MM.1S (cell line): ENCODE data around the gene GRIK3.

Source experiments
- DNase-seq: peaks from one replicate; pipeline ENCODE4 v3.0.0-alpha.2; 2015
- H2AFZ ChIP-seq: fragments of 300-600 bp; sonication (generic); 2 replicates; pipeline ENCODE4 v1.6.0; 2016; ENCODE audit warnings: antibody characterized with exemption, low read length
- H3F3A ChIP-seq: fragments of 300-600 bp; sonication (generic); 2 replicates; pipeline ENCODE4 v1.6.1; 2016; ENCODE audit warnings: mild to moderate bottlenecking, antibody characterized with exemption, low read length, moderate library complexity, mixed read lengths; ENCODE audit not compliant: insufficient read depth
- H3K27ac ChIP-seq: fragments of 300-600 bp; sonication (generic); 2 replicates; pipeline ENCODE4 v1.5.1; 2016; ENCODE audit warnings: mild to moderate bottlenecking, low read length
- H3K27me3 ChIP-seq: fragments of 300-600 bp; sonication (generic); replicated peaks from 2 replicates; pipeline ENCODE4 v1.6.0; 2016; ENCODE audit warnings: low read length; ENCODE audit not compliant: insufficient read depth
- H3K36me3 ChIP-seq: fragments of 300-600 bp; sonication (generic); replicated peaks from 2 replicates; pipeline ENCODE4 v1.6.1; 2016; ENCODE audit warnings: mild to moderate bottlenecking, low read length, mixed read lengths; ENCODE audit not compliant: insufficient read depth
- H3K4me1 ChIP-seq: fragments of 300-600 bp; sonication (generic); 2 replicates; pipeline ENCODE4 v1.6.1; 2016; ENCODE audit warnings: low read length, mixed read lengths
- H3K4me2 ChIP-seq: fragments of 300-600 bp; sonication (generic); 2 replicates; pipeline ENCODE4 v1.6.0; 2016; ENCODE audit warnings: low read depth, low read length
- H3K4me3 ChIP-seq: fragments of 300-600 bp; sonication (generic); 2 replicates; pipeline ENCODE4 v1.5.1; 2016; ENCODE audit warnings: low read length, mixed read lengths
- H3K79me2 ChIP-seq: fragments of 300-600 bp; sonication (generic); 2 replicates; pipeline ENCODE4 v1.6.1; 2016; ENCODE audit warnings: mixed run types, low read length, mixed read lengths
- H3K9ac ChIP-seq: fragments of 300-600 bp; sonication (generic); 2 replicates; pipeline ENCODE4 v1.6.1; 2016; ENCODE audit warnings: low read length, mixed read lengths
- H3K9me2 ChIP-seq: fragments of 300-600 bp; sonication (generic); replicated peaks from 2 replicates; pipeline ENCODE4 v1.6.1; 2016; ENCODE audit warnings: mild to moderate bottlenecking, low read length, mixed read lengths; ENCODE audit not compliant: insufficient read depth
- H3K9me3 ChIP-seq: fragments of 300-600 bp; sonication (generic); replicated peaks from 2 replicates; pipeline ENCODE4 v1.6.1; 2016; ENCODE audit warnings: mild to moderate bottlenecking, low read length, mixed read lengths; ENCODE audit not compliant: insufficient read depth
- H4K20me1 ChIP-seq: fragments of 300-600 bp; sonication (generic); 2 replicates; pipeline ENCODE4 v1.6.1; 2016; ENCODE audit warnings: mild to moderate bottlenecking, low read length, moderate library complexity, mixed read lengths; ENCODE audit not compliant: insufficient read depth
- CTCF ChIP-seq: fragments of 300-600 bp; sonication (generic); IDR thresholded peaks from 2 replicates; pipeline ENCODE4 v1.5.1; 2016; ENCODE audit warnings: antibody characterized with exemption, low read length, mixed read lengths
- EZH2 ChIP-seq: fragments of 300-600 bp; sonication (generic); optimal IDR thresholded peaks from 2 replicates; pipeline ENCODE3; 2017; ENCODE audit warnings: low read depth, mild to moderate bottlenecking, antibody characterized with exemption, low read length, mixed read lengths
- EZH2phosphoT487 ChIP-seq: fragments of 300-600 bp; sonication (generic); IDR thresholded peaks from 2 replicates; pipeline ENCODE4 v1.6.1; 2018; ENCODE audit warnings: antibody characterized with exemption, low read length

The GRIK3 gene

GRCh38 chr1:36894824-36895223 is 139.5 kb downstream of the GRIK3 start:
- H3K27me3 ChIP-seq, result peaks cover 57% of the 10 kb centered on the region
- no peak overlapping the region for H2AFZ ChIP-seq
- H3K4me2 ChIP-seq, result no peak overlapping the region
- H3K79me2 ChIP-seq, result no peaks in the 10 kb centered on the region
- no peaks in the 10 kb centered on the region for H3K4me1 ChIP-seq
- H4K20me1 ChIP-seq, result no peaks in the 10 kb centered on the region
- H3K36me3 ChIP-seq, result no peaks in the 10 kb centered on the region
- H3K9me3 ChIP-seq, result no peaks in the 10 kb centered on the region
- H3K4me3 ChIP-seq, result no peak overlapping the region
- no peak overlapping the region for H3K9ac ChIP-seq
- TF ChIP-seq EZH2, result no peak
- TF ChIP-seq EZH2phosphoT487, result no peak
- TF ChIP-seq CTCF, result no peak
- no peaks in the 10 kb centered on the region for H3F3A ChIP-seq
- H3K9me2 ChIP-seq, result no peaks in the 10 kb centered on the region
- H3K27ac ChIP-seq, result no peak overlapping the region
- no peak for DNase-seq

DNA sequence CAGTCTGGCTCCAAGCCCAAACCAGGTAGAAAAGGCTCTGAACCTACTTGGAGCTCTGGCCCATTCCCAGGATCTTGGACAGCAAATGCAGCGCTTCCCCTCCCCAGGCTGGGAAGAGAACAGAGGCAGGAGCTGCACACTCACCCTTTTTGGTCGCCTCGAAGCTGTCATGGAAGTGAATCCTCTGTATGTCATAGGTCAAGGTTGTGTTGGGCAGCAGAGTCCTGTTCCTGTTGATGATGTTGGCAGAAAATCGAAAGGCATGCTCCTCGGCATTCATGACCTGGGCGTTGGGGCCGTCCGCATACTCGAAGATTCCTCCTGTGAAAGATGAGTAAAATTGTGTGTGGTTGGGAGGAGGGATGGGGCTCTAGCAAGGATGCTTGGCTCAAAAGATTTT is 143.5 kb downstream of the GRIK3 start:
- Histone ChIP-seq H4K20me1 (no peaks in the 10 kb centered on the region), H3K27ac (no peak overlapping the region), H3K9me3 (no peaks in the 10 kb centered on the region), H3K4me1 (no peaks in the 10 kb centered on the region), H3F3A (no peaks in the 10 kb centered on the region), H3K9ac (no peak overlapping the region), H3K9me2 (no peaks in the 10 kb centered on the region), H3K4me3 (no peak overlapping the region), H3K79me2 (no peaks in the 10 kb centered on the region), H3K27me3 (peaks cover 51% of the 10 kb centered on the region), H3K4me2 (no peak overlapping the region), H2AFZ (no peak overlapping the region), H3K36me3 (no peaks in the 10 kb centered on the region)
- no peak for TF ChIP-seq EZH2phosphoT487
- TF ChIP-seq EZH2, result no peak
- TF ChIP-seq CTCF, result no peak
- no peak for DNase-seq

DNA sequence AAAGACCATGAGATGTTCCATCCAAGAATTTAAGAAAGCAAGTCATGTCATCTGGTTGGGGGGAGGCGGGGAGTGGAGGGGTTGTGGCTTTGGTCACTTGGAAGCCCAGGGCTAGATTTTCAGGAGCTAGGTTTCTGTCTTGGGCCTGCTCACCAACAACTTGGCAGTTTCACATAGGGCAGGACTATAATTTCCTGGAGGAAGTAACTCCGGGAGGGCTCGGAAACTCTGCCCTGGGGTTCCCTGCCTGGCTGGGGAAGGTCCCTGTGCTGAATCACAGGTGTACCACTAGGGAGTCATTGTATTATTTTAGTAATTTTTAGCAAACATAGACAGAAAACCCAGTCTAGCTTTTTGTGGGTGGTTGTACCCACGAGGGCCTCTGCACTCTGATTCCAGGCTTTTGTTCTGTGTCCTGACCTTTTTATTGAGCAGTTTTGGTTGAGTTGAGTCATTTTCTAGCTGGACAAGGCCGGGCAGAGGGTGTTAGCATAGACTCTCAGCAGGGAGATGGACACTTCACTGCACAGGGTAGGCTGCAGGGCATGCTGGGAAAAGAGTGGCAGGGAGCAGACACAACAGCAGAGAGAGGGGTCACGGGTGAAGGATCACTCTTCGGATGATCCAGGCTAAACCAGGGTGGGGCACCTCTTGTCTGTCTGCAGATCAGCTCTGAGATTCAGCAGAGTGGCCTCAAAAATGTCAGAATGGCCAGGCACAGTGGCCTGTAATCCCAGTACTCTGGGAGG is 144.7 kb downstream of the GRIK3 start:
- Histone ChIP-seq H3K4me2 (no peak overlapping the region), H3K27me3 (peaks cover 50% of the 10 kb centered on the region), H3K9ac (no peak overlapping the region), H3K36me3 (no peaks in the 10 kb centered on the region), H3K79me2 (no peaks in the 10 kb centered on the region), H3K4me3 (no peak overlapping the region), H2AFZ (no peak overlapping the region), H3K27ac (no peak overlapping the region), H3F3A (no peaks in the 10 kb centered on the region), H3K9me2 (no peaks in the 10 kb centered on the region), H3K4me1 (no peaks in the 10 kb centered on the region), H4K20me1 (no peaks in the 10 kb centered on the region), H3K9me3 (no peaks in the 10 kb centered on the region)
- DNase-seq, result no peak
- TF ChIP-seq EZH2phosphoT487 (no peak), EZH2 (no peak), CTCF (no peak)
